ENCODE results near the gene MYCBP2. TPM values are rescaled to one million over a fixed set of nuclear protein-coding genes. Genes with fewer than 3 reads are reported as not detected.

MYCBP2 gene
- total and polyA plus RNA-seq, 9 donors = 45.6 to 145 (median 100) TPM

DNA sequence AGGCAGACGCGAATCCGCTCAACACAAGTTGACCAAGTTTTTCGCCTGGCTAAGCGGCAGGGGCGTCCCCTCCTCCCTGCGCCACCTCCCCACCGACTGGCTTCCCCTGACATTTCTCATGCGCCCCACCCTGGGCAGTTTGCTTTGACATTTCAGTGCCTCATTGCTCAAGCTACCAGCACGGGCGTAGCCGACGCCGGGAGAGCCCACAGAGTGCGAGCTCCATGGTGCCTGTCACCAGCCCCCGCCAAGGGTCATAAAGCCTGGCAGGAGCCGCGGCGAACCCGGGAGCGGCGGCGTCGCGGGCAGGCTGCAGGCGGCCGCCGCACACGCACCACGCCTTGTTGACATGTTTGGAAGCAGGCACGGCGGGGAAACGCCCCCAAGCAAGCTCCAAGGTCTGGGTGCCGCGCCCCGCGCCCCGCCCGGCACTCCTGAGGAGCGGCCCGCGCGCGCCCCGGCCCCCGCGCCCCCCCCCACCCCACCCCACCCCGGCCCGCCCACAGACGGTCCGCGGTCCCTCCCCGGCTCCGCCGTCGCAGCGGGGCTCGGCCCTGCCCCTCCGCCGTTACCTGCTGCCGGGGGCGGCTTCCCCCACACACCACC, 300.5 kb downstream of the MYCBP2 start:
- intact Hi-C loops (cut with DNase I) = loop anchor here in 2 of 4 donors (5.0 to 10.0 kb wide), 2 partner anchors 34 to 298 kb away; partner anchors contain the start of genes CLN5 (in 1 of the 2) and MYCBP2 (in 1 of the 2)
- Histone ChIP-seq H3K27ac (peak overlapping the region; percentile 99 to 100), H3K9me3 (no peaks in the 10 kb centered on the region), H3K36me3 (no peaks in the 10 kb centered on the region), H3K4me3 (peak overlapping the region; percentile 70), H3K27me3 (no peaks in the 10 kb centered on the region), H3K4me1 (ENCODE audit: insufficient read depth) (peaks cover 9% of the 10 kb centered on the region)
- WGBS, 3 donors = 0 to 1% (median 0%) methylated on average over 33 to 59 of the region's 62 CpGs
- DNase-seq = peak; percentile 69 to 89 (median 74)
- TF ChIP-seq EP300 (IDR thresholded peaks at IDR 0.05) (no peak), CTCF (IDR thresholded peaks at IDR 0.05) (no peak), POLR2A (IDR thresholded peaks at IDR 0.05) (no peak)

- no peaks in the 10 kb centered on the region for H3K36me3 ChIP-seq
- H3K27ac ChIP-seq = no peak overlapping the region
- no peak for TF ChIP-seq POLR2A (IDR thresholded peaks at IDR 0.05)
- TF ChIP-seq EP300 (IDR thresholded peaks at IDR 0.05) = no peak
- no peak for TF ChIP-seq CTCF (IDR thresholded peaks at IDR 0.05)
- no peak for DNase-seq
- no peak overlapping the region for H3K4me3 ChIP-seq
- H3K4me1 ChIP-seq (ENCODE audit: insufficient read depth) = peaks cover 6% of the 10 kb centered on the region
- intact Hi-C loops (cut with DNase I) = loop anchor here in 1 of 4 donors (10.0 kb wide), 1 partner anchor 302 kb away; the partner anchor contains the start of gene MYCBP2
- H3K9me3 ChIP-seq = no peaks in the 10 kb centered on the region
- 23 to 30% (median 26%) methylated on average over 3 of the region's 3 CpGs for WGBS, 3 donors
- H3K27me3 ChIP-seq = no peaks in the 10 kb centered on the region
Measured at GRCh38 chr13:77022341-77022740, 304.6 kb downstream of the MYCBP2 start.

DNA sequence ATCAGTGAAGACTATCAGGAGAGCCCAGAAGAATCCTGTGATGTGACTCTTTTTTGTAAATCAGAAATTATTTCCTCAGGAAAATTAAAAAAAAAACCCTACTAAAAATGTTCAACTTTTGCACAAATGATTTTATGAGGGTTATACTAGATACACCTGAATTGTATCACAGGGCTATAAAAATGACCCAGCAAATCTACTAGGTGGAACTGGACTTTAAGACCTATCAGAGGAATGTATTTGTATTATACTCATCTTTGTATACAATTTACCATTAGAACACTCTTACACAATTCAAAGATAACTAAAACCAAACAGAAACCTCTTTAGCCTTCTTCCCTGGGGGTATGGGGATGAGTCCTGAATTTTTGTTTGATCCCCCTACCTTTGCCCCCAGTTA, 307.1 kb downstream of the MYCBP2 start:
- H3K27me3 ChIP-seq = no peaks in the 10 kb centered on the region
- H3K9me3 ChIP-seq = no peaks in the 10 kb centered on the region
- intact Hi-C loops (cut with DNase I) = loop anchor here in 1 of 4 donors (10.0 kb wide), 1 partner anchor 305 kb away; the partner anchor contains the start of gene MYCBP2
- TF ChIP-seq EP300 (IDR thresholded peaks at IDR 0.05) (no peak), CTCF (IDR thresholded peaks at IDR 0.05) (no peak), POLR2A (IDR thresholded peaks at IDR 0.05) (no peak)
- peaks cover 6% of the 10 kb centered on the region for H3K4me1 ChIP-seq (ENCODE audit: insufficient read depth)
- no peaks in the 10 kb centered on the region for H3K36me3 ChIP-seq
- DNase-seq = no peak
- no peak overlapping the region for H3K4me3 ChIP-seq
- H3K27ac ChIP-seq = no peak overlapping the region

DNA sequence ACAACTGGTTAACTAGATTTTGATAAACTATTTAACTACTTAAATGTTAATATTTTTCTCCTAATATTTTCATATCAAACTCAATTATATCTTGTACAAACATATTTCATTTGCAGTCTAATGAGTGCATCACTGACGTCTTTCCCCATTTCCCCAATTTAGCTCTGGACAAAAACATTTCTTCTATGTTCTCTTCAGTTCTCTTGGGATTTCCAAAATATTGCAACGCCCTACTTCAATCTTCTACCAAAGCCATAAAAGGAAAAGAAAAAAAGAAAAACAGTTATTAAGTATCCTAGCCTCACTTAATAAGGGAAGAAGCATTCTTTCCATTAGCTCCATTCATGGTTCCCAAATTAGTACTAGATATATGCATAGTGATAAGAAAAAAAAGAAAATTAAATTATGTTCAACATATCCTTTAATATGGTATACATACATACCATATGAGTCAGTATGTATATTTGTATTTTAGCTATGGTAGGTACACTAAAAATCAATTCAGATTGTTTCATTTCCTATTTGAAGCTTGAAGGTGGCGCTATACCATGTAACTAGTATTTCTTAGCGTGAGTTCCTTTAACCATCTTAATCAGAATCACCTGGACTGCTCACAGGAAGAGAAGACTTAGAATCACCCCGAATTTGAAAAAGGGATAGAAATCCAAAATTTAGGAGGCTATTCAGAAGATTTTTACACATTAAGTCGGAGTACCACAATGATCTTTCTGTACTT, 309.8 kb downstream of the MYCBP2 start:
- Histone ChIP-seq H3K27ac (no peak overlapping the region), H3K4me3 (no peak overlapping the region), H3K4me1 (ENCODE audit: insufficient read depth) (peaks cover under 1% of the 10 kb centered on the region), H3K9me3 (no peaks in the 10 kb centered on the region), H3K36me3 (no peaks in the 10 kb centered on the region), H3K27me3 (no peaks in the 10 kb centered on the region)
- DNase-seq = no peak
- intact Hi-C loops (cut with DNase I) = no loop called here
- TF ChIP-seq POLR2A (IDR thresholded peaks at IDR 0.05) = no peak
- TF ChIP-seq EP300 (IDR thresholded peaks at IDR 0.05) = no peak
- no peak for TF ChIP-seq CTCF (IDR thresholded peaks at IDR 0.05)
- WGBS, 3 donors = 76 to 80% (median 76%) methylated on average over 6 of the region's 6 CpGs
